GM21723 (cell line): ENCODE measurements around the gene CSNK1A1L.

ENCODE experiments used
- ATAC-seq: cut with Tn5 transposase; IDR thresholded peaks from one replicate; pipeline ENCODE4 v1.9.1; 2021; ENCODE audit warnings: mild to moderate bottlenecking, moderate library complexity; ENCODE audit not compliant: unreplicated experiment

CSNK1A1L gene

GRCh38 chr13:37107456-37107855, 2.0 kb upstream of the CSNK1A1L start:
- ATAC-seq, result no peak

- ATAC-seq, result no peak
These were observed 1.2 kb upstream of the CSNK1A1L start for GRCh38 chr13:37106642-37107041.

GRCh38 chr13:37102896-37103295, 2.6 kb downstream of the CSNK1A1L start:
- ATAC-seq, result no peak

GRCh38 chr13:37101201-37101600, 4.3 kb downstream of the CSNK1A1L start:
- ATAC-seq, result no peak

- no peak for ATAC-seq
These were observed 4.7 kb downstream of the CSNK1A1L start for GRCh38 chr13:37100731-37101130.

GRCh38 chr13:37097076-37097475, 8.4 kb downstream of the CSNK1A1L start:
- ATAC-seq, result no peak

- ATAC-seq, result no peak
These were observed 10.6 kb downstream of the CSNK1A1L start for GRCh38 chr13:37094840-37095239.

- ATAC-seq, result no peak
These were observed 11.4 kb downstream of the CSNK1A1L start for GRCh38 chr13:37094099-37094498.

GRCh38 chr13:37091835-37092234, 13.6 kb downstream of the CSNK1A1L start:
- no peak for ATAC-seq

- ATAC-seq, result no peak
These were observed 14.6 kb downstream of the CSNK1A1L start for GRCh38 chr13:37090912-37091311.

- no peak for ATAC-seq
These were observed 16.0 kb downstream of the CSNK1A1L start for GRCh38 chr13:37089495-37089894.

GRCh38 chr13:37087486-37087885, 18.0 kb downstream of the CSNK1A1L start:
- no peak for ATAC-seq

- no peak for ATAC-seq
These were observed 19.9 kb downstream of the CSNK1A1L start for GRCh38 chr13:37085606-37086005.

GRCh38 chr13:37076818-37077217, 28.6 kb downstream of the CSNK1A1L start:
- no peak for ATAC-seq

GRCh38 chr13:37075164-37075563, 30.3 kb downstream of the CSNK1A1L start:
- ATAC-seq, result no peak

- no peak for ATAC-seq
These were observed 30.8 kb downstream of the CSNK1A1L start for GRCh38 chr13:37074703-37075102.

- ATAC-seq, result no peak
These were observed 33.4 kb downstream of the CSNK1A1L start for GRCh38 chr13:37072024-37072423.

- ATAC-seq, result no peak
These were observed 34.5 kb downstream of the CSNK1A1L start for GRCh38 chr13:37070956-37071355.

GRCh38 chr13:37070145-37070695, 35.2 kb downstream of the CSNK1A1L start:
- ATAC-seq, result no peak

GRCh38 chr13:37069597-37070103, 35.8 kb downstream of the CSNK1A1L start:
- ATAC-seq, result no peak

GRCh38 chr13:37068962-37069361, 36.5 kb downstream of the CSNK1A1L start:
- no peak for ATAC-seq

- peak; percentile 66 for ATAC-seq
These were observed 37.6 kb downstream of the CSNK1A1L start for GRCh38 chr13:37067874-37068273.

- no peak for ATAC-seq
These were observed 39.5 kb downstream of the CSNK1A1L start for GRCh38 chr13:37065890-37066526.
